Mesenteric fat pad (tissue), 1 donor: ENCODE measurements around the gene SLC4A2. TPM values are rescaled to one million over a fixed set of nuclear protein-coding genes. Genes with fewer than 3 reads are reported as not detected.
A peak's percentile ranks its signal among the peaks of the same experiment; 100 is the strongest.

Source experiments
- DNase-seq: peaks from one replicate; pipeline ENCODE4 v3.0.0-alpha.2; 2020; ENCODE audit warnings: low spot score
- total RNA-seq: library from RNA; stranded (reverse); fragmentation: NEBNext Ultra II Directional; extraction: Animal tissue kit (Norgen Biotek cat#: 25700); gene quantifications from one replicate; pipeline ENCODE4 v1.2.1, GENCODE V29; 2021
- donor health status: DM: yes; HTN: yes; CAD: no.

SLC4A2 gene
- total RNA-seq, 1 donor from 2014 or later = 130 TPM

DNA sequence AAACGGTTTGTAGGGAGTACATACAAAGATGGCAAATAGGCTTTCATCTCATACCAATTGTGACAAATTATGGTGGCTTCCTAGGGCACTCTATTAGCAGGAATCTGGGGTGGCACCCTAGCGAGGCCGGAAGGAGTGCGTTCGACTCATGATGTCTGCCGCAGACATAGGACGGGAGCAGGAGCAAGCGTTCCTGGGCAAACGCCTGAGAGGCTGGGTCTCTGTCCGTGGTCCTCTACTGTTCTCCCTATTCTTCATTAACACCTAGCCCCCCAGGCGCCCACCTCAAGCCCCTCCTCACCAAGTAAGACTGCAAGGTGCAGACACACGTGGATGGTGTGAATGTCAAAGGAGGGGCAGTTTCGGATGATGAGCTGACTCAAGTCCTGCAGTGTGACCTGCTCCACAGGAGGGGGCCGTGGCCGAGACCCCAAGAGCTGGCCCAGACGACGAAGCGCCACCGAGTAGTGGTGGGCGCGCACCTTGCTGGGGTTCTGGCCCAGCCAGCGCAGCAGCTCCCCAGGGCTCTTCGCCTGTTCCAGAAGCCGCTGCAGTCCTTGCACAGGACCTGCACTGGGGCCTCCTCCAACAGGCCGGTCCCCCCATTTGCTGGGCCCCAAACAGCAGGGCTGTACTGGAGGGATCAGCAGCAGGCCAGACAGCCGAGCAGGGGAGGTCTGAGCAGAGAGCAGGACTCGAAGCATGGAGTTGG is 20.0 kb downstream of the SLC4A2 start:
- DNase-seq = no peak

GRCh38 chr7:151080067-151080521 is 20.7 kb downstream of the SLC4A2 start:
- no peak for DNase-seq

GRCh38 chr7:151080522-151081169 is 21.3 kb downstream of the SLC4A2 start, which contains the start of gene FASTK:
TSS of gene FASTK (minus strand) at chr7:151080809. CDS start at chr7:151080766, 43 bp downstream.
- DNase-seq = peak; percentile 95

GRCh38 chr7:151081170-151082101 is 22.0 kb downstream of the SLC4A2 start:
- peak; percentile 90 for DNase-seq

DNA sequence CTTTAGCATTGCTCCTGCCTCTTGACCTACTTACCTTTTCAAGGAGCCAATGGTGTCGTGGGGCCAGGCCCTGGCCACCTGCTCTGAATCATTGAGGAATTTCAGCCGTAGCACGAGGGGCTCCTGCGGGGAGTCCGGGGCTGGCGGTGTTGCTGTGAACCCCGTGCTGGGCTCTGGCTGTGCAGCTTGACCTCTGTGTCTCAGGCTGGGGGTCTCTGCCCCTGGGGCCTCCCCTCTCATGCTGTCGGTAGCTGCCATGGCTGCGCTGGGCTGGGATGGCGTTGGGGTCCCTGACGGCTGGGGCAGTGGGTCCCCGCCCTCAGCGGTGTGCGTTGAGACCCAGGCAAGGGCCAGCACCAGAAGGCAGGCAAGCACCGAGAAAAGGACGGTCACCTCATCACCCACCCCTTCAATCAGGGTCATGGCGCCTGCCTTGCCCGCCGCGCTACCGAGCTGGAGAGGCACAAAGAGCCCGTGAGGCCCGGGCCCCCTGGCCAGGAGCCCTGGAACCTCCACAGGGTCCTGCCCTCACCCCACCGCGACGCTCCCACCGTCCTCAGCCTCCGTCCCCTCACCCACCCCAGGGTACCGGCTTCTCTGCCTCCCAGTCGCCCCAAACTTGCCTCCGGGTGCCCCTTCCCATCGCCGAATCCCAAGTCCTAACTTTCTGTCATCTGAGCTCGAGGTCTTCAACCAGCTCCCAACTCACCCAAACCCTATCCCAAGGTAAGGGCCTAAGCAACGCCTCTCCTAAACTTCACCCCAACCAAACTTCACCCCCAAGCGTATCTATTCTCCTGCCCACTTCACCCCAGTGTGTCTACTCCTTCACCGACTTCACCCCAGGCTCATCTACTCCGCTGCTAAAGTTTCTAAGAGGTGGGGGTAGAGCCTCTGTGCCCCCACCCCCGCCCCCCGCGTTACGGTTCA is 23.0 kb downstream of the SLC4A2 start:
- peak; percentile 84 for DNase-seq

- peak; percentile 96 for DNase-seq
Measured at GRCh38 chr7:151083071-151083823, 23.9 kb downstream of the SLC4A2 start, which contains the start of gene TMUB1. TSS of gene TMUB1 (minus strand) at chr7:151083493. CDS start at chr7:151082563, 930 bp downstream.

GRCh38 chr7:151083824-151084160 is 24.4 kb downstream of the SLC4A2 start:
- DNase-seq = no peak

DNA sequence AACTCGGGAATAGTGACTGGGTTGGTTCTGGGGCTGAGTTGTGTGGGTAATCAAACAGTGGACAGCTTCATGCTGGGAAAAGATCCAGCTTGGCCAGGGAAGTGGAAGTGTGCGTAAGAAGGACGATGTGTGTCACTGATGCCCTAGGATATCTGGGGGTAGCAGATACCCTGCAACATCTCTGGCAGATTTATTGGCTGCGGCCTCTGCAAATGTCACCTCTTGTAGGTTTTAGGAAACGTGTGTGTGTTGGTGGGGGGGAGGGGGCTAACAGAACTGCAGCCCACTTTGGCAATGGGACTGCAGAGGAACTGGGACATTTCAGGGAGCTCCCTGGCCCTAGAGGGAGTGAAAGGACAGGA is 25.9 kb downstream of the SLC4A2 start:
- no peak for DNase-seq

GRCh38 chr7:151085691-151086620 is 26.6 kb downstream of the SLC4A2 start, which contains the start of gene AGAP3:
TSS of gene AGAP3 (plus strand) at chr7:151086475. CDS start at chr7:151086742, 267 bp downstream.
- peak; percentile 95 for DNase-seq

DNA sequence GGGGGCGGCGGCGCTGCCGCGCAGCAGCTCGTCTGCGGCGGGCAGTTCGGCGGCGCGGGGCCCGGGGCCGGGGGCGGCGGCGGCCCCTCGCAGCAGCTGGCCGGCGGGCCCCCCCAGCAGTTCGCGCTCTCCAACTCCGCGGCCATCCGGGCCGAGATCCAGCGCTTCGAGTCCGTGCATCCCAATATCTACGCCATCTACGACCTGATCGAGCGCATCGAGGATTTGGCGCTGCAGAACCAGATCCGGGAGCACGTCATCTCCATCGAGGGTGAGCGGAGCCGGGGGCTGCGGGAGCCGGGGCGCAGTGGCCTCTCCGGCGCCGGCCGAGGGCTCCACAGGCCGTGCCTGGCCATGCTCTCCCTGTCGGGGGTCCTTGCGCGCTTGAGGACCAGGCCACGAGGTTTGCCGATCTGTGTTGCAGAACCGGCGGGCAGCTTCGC is 27.4 kb downstream of the SLC4A2 start:
- peak; percentile 90 for DNase-seq

DNA sequence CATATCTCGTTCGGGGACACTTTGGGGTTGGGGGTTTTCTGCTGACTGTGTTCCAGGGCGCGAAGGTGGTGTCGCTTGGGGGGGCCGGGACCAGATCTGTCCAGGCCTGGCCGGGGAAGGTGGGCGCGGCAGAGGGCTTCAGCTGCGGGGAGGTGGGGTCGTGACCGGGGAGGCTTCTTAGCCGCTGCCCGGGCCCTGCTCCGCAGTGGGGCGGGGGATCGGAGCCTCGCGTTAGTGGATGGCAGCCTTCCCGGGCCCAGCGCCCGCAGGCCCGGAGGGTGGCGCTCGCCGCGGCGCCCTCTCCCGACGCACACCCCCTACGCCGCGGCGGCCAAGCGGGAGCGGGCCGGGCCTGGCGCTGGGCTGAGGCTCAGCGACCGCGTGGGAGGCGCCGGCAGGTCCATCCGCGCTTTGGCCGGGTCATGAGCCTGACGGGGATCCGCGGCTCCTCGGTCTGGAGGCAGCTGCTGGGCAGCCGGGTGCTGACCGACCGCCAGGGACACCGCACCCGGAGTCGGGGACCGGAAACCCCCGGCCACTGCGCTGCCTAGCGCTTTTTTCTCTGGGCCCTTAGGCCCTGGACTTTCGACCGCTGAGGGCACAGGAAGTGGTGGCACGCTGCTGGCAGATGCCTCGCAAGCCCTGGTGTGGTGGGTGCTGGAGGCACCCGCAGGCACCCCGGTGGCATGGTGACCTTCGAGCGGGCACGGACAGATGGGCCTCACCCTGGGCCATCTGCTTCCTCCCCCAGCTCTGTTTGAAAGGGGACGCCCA is 28.0 kb downstream of the SLC4A2 start:
- peak; percentile 91 for DNase-seq

GRCh38 chr7:151088019-151088855 is 28.8 kb downstream of the SLC4A2 start:
- DNase-seq = no peak

DNA sequence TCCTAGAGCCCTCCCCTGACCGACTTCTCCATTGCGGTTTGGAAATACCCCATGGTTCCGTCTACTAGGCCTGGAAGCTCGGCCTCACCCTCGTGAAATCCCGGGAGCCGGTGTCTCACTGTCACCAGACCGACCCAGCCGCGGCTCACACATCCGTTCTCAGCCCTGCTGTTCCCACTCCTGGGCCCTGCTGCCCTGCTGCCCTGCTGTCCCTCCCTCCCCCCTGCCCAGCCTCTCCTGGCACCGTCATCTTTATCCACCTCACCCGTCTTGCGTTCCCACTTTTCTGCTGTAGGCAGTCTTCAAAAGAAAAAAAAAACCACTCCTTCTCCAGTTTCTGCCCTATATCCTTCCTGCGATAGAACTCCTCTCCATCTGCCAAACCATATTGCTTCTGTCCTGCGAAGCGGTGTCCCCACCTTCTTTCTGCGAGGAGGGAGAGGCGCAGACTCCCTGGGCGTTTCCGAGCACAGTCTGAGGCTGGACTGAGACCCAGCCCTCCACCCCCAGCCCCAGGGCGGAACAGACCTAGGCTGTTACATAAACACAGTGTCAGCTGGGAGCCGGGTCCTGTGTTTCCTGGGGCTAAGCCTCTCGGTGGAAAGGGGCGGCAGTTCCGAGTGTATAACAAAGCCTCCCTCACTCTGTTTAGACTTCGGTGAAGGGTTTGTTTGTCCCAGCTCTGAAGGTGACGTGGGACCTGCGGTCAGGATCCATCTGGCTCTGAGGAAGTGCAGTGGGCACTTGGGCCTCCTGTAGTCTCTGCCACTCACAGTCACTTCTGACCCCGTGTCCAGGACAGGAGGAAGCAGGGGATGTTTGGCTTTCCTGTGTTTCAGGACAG is 29.7 kb downstream of the SLC4A2 start:
- DNase-seq = peak; percentile 93

DNA sequence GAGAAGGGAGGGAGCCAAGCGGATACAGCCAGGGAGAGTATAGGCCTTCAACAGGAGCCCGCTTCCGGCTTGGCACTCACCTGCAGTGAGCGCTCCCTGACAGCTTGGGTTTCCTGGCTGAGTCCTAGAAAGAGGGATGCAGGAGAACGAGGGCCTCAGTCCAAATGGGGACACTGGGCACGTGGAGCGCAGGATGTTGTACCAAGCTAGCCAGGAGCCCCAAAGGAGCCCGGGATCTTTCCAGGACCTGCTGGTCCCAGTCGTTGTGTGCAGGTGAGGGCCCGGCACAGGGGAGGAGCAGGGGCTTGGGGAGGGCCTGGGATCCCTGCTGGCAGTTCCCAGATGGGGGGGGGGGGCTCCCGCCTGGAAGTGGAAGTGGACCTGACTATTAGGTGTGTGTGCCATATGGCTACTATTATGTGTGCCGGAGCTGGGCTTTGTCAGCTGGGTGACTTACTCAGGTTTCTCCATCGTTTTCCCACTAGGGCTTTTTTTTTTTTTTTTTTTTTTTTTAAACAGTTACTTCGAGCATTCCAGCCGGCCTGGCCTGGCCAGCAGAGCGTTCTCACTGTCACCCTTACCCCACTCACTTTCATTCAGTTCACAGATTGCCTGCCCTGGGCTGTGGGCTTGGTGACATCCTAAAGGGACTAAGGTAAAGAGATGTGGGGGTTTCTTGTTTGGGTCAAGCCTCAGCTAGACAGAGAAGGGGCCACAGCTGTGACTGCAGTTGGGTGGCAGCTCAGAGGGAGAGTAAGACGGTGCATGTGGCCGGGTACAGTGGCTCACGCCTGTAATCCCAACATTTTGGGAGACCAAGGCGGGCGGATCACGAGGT is 30.7 kb downstream of the SLC4A2 start:
- DNase-seq = no peak

DNA sequence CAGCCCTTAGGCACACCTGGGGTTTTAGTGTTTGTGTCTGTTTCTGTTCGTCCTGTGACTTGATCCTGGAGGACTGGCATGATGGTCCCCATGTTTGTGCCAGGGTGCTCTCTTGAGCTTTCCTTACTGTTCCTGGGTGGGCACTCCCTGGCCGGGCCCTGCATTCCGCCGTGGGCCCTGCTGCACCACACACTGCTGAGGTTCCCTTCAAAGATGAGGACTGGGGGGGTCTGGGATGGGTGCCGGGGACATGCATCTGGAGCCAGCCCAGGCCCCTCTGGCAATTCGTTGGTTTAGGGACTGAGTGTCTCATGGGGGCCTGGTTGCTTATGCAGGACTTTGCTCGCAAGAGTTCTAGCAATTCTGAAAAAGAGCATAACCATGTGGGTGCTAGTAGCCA is 31.6 kb downstream of the SLC4A2 start:
- DNase-seq = no peak
